Measurements from ENCODE around the gene RYR3.

Gene RYR3

DNA sequence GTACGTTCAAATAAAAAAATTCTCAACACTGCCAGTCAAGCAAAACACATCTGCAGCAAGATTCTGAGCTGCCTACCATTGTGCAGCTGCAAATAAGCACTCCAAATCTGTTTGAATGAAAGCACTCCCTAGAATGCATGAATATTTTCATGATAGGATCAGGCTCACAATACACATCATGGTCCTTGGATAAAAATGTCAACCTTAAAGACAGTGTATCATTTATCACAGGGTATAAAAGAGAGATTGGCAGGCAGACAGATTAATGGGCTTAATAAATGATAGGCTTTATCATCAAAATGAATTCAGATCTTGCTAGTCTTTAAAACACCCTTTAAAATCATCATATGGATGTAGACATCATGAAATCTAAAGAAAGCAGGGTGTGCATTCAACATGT is 9.2 kb downstream of the RYR3 start:
- DNase-seq (ENCODE audit: low read depth), result no peak

GRCh38 chr15:33322091-33322490 is 11.3 kb downstream of the RYR3 start:
- no peak for DNase-seq (ENCODE audit: low read depth)

DNA sequence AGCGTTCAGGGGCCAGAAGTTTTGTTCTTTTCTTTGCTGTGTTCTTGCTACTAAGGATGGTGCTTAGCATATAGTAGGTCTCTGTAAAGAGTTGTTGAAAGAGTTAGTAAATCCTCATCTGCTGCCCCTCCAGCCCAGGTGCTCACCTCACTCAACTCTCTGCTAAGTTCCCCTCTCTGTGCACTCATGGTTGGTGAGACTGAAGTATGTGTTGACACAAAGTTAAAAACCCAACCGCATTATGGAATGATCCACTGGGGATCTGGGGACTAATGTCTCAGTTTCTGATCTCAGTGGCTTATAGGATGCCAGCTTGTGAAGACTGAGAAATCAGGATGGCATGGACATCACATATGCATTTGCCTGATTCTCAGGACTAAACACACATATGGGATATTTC is 13.8 kb downstream of the RYR3 start:
- no peak for DNase-seq (ENCODE audit: low read depth)

DNA sequence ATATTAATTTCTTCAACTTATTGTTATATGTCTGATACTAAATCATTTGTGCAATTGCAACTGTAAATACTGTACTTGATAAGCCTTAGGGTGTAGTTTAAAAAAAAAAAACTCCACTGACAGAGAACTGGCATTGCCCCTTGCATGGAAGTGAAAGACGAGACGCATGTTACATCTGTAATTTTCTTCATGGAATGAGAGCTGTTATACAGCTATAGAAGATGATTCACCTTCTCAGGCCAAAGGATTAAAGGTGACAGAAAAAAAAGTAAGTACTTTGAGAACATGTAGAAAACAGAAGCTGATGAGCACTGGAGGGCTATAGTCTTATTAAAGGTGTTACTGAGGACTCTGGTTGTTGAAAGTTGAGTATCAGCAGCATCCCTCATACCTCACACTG is 16.1 kb downstream of the RYR3 start:
- no peak for DNase-seq (ENCODE audit: low read depth)

GRCh38 chr15:33328106-33328505 is 17.3 kb downstream of the RYR3 start:
- DNase-seq (ENCODE audit: low read depth), result no peak

GRCh38 chr15:33329457-33329856 is 18.7 kb downstream of the RYR3 start:
- no peak for DNase-seq (ENCODE audit: low read depth)

DNA sequence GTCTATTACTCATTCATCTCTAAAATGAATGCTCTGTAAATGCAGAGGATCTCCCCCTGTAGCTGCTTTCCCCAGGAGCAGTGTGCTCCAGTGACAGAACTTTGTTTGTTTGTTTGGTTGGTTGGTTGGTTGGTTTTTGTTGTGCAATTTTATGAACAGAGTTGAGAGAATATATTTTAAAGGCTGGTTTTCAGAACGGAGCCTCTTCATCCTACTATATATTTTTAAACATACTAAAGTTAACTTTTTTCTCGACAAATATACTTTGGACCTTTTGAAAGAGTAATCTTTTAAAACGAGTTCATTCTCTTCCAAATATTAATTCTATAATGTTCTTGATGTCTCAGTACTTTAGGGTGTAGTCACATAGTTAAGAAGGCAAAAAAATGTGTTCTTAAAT is 20.2 kb downstream of the RYR3 start:
- DNase-seq (ENCODE audit: low read depth), result no peak

DNA sequence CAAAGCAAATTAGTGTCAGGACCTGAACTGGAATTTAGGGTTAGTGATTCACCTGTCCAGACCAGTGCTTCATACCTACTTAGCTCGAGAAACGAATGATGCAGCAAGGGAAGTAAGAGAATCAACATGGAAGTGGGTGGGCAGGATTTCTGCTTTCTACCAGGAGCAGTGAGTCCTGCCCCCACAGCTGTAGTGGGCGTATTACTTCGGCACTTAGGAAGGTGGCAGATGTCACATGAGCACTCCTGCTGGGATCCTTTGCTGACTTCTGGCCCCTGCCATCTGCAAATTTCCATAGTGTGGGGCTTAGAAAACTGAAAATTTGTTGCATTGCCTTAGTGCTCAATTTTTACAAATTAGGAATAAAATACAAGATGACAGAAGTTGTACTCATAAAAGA is 31.2 kb downstream of the RYR3 start:
- no peak for DNase-seq (ENCODE audit: low read depth)

DNA sequence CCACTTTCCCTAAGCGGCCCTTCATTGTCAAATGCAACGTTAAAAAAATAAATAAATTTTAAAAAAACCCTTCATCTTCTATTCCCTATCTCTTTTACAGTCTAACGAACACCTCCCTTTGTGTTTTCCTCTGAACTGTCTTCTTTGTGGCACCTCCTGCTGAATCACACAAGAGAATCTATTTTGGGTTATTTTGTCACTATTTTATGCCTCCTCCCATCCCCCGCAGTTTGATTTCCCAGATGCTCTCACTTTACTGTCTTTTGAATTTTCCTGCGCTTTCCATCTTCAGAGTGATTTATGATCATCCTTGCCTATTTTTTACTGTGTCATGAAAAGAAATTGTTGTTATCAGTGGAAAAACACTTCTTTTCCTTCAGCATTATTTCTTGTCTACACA is 32.5 kb downstream of the RYR3 start:
- DNase-seq (ENCODE audit: low read depth), result no peak

DNA sequence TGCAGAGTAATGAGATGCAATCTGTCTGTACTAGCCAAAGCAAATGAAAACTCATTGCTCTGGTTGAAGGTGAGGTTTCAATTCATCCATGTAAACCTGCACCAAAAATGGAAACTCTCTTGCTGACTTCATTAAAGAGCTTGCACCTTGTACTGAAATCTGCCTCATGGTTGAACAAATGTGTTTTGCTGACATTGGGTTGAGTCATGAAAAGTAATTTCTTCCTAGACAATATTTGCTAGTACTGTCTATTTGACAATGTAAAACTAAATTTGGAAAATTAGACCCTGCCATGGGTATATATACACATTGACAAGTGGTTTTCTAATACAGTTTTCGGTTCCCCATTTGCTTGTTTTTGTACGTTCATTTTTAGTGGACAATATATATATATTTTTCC is 33.3 kb downstream of the RYR3 start:
- DNase-seq (ENCODE audit: low read depth), result no peak

GRCh38 chr15:33344530-33344929 is 33.8 kb downstream of the RYR3 start:
- no peak for DNase-seq (ENCODE audit: low read depth)

DNA sequence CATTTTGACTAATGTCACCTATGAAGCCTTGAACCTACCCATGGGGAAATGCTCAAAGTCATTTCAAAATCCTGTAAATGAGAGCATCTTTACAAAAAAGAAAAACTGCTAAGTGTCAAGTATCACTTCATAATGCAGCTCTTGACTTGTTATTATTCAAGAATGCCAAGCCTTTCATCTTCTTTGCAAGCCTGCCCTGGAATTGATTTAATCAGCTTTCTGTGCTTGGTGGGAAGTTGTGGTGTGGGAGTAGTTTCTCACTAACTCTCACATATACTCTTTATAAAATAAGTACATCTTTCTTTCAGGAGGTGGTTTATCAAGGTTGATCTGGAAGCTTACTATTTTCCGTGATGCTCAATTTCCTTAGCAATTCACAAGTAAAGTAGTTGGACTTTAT is 43.6 kb downstream of the RYR3 start:
- no peak for DNase-seq (ENCODE audit: low read depth)

GRCh38 chr15:33357845-33358244 is 47.1 kb downstream of the RYR3 start:
- no peak for DNase-seq (ENCODE audit: low read depth)

DNA sequence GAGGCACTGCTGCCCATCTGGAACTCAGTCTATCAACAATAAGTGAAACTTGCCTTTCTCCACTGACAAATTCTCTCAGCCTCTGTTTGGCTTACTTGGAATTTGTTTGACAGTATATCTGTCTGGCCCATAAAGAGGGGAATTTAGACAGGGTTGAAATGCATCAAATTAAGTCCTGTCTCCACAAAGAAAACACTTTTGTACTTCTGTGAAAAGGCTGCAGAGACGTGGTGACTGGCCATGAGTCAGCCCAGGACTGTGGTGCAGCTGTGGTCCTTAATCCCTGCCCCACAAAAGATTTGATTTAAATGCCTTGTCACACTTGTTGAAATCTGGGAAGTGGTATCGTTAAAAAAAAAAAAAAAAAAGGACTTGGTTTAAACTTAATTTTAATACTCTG is 47.5 kb downstream of the RYR3 start:
- peak; percentile 13 for DNase-seq (ENCODE audit: low read depth)

DNA sequence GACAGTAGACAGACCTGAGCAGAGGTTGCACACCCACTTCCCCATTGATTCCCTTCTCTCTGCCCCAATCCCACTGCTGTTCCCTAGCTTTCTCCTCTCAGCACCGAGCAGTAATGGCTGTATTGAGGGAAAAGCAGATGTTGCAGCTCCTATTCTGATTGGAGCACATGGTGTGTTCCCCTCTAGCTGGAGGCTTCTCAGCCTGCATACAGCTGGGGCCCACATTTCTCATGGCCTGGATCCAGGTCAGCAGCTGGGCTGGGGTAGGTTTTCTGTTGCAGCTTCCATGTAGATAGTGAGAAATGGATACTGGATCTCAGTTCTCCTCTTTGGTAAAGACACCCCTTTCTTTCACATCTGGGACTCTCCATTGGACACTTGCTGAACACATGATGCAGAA is 50.1 kb downstream of the RYR3 start:
- no peak for DNase-seq (ENCODE audit: low read depth)

DNA sequence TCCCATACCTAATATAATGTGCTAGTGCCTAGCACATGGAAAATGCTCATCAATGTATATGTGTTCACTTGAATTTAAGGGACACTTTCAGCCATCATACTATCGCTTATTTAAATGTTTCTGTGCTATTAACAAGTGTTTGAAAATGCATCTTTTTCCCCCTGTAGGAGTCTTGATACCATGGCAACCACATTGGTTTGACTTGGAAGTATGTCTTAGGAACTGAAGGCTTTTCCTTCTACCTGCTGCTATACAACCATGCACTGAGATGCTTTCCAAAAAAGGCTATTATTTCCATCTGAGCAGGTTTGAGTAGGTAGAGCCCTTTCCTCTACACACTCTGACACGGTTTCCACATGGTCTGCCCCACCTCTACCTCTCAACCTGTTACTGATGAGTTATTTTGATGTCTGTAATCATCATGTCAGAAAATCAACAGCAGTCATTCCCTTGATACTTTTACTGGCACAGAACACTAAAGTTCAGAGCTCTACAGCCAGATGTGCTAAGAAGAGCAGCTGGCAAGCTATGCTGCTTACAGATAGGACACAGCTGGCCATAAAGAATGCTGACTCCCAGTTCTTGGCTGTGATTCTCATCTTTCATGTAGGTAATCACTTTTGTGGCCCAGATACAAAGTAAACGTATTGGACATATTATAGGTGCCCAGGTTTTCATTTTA is 59.3 kb downstream of the RYR3 start:
- no peak for DNase-seq (ENCODE audit: low read depth)

DNA sequence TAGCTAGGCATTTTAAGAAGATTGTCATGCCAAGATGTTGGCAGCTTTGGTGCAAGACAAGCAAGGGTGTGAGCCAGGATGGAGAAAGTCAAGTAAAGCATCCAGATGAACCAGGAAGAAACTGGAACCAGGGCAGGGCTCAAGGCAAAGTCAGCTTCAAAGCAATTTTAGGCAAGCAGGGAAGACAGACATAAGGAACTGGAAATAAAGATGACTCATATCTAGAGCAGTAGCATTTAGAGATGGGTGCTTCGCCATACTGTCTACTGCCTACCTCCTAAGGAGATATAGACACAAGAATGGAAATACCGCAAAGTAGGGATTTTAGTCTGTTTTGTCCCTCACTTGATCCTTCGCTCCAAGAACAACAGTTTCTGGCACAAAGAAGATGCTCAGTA is 59.9 kb downstream of the RYR3 start:
- no peak for DNase-seq (ENCODE audit: low read depth)

GRCh38 chr15:33371159-33371558 is 60.4 kb downstream of the RYR3 start:
- DNase-seq (ENCODE audit: low read depth), result no peak

DNA sequence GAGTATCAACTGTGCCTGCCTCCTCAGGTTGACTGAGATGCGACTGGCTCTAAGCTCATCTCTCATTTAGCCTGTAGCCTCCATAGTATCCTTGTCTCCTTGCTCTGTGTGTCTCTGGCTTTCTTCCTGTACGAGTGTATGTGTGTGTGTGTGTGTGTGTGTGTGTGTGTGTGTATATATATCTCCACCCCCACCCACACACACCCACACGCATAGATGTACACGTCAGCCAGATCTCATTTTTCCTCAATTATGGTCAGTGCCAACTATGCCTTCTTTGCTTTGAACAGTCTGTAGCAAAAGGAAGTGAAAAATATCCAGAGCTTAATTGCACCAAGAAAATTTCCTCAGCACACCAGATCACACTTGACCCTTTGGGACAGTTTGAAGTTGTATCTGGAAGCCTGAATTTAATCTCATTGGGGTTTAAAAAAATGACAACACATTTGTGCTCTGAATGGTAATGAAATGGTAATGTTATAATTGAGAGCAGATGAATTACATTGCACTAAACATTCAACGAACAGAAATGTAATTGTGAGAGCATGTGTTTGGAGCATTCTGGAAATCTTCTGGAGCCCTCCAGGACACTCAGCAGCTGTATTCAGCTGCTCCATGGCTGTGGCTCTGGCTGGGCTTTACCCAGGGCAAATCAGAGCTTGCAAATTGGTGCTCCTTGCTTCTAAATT is 63.6 kb downstream of the RYR3 start:
- DNase-seq (ENCODE audit: low read depth), result no peak

DNA sequence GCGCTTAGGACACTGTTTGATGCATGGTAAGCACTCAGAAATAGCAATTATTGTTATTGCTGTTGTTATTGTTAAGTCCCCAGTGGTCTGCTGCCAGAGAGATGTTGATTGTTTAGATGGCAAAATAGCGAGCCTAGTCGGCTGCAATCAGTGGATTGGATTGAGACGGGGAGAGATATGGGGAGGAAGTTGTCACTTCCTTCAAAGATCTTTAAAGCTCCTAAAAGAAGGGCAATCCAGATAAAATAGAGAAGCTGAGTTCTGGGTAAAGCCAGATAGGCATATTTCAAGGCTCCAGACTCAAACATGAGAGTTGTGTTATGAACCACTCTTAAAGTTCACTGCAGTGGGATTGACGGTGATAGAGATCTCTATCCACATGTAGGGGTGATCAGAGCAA is 64.5 kb downstream of the RYR3 start:
- DNase-seq (ENCODE audit: low read depth), result no peak

- no peak for DNase-seq (ENCODE audit: low read depth)
Observed at GRCh38 chr15:33377204-33377603, 66.4 kb downstream of the RYR3 start.

DNA sequence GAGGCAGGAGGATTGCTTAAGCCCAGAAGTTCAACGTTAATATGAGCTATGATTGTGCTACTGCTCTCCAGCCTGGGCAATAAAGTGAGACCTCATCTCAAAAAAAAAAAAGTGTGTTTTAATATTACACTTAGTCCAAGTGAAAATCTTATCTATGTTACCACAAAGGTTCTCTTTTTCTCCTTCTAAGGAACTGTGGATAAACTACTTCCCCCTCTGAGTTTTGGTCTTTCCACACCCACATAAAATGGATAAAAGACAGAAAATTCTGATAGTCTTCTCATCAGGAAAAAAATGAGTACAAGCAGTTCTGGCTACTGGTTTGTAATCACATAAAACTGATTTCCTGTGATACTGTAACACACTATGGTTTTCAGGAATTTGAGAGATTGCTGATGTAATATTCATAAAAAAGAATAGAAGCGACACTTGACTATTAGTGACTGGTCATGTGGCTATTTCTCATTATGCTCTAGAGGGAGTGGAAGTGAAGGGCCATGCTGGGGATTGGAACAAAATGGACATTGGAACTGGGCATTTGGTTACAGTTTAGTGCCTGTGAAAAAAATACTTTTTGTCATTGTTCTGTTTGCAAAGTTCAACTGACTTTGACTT is 68.2 kb downstream of the RYR3 start:
- DNase-seq (ENCODE audit: low read depth), result no peak

- DNase-seq (ENCODE audit: low read depth), result no peak
Observed at GRCh38 chr15:33380406-33380805, 69.6 kb downstream of the RYR3 start.

DNA sequence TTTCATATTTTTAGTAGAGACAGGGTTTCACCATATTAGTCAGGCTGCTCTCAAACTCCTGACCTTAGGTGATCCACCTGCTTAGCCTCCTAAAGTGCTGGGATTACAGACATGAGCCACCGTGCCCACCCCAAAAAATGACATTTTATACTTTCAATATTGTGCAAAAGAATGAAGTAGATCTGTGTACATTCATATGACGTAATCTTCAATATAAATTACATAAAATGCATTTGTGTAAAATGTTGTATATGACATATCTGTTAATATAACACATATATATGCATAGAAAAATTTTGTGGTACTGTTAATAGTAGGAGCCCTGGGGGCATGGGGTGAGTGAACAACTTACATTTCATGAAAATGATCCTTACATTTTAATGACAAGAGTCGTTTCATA is 71.7 kb downstream of the RYR3 start:
- DNase-seq (ENCODE audit: low read depth), result no peak
